ENCODE data around the gene HOXB6.

Gene HOXB6

GRCh38 chr17:48551214-48551555, 53.6 kb downstream of the HOXB6 start:
- DNase-seq: no peak

- DNase-seq: no peak
Measured at GRCh38 chr17:48550502-48551213, 54.1 kb downstream of the HOXB6 start.

- no peak for DNase-seq
Measured at GRCh38 chr17:48549914-48550501, 54.8 kb downstream of the HOXB6 start.

GRCh38 chr17:48549281-48549630, 55.5 kb downstream of the HOXB6 start:
- DNase-seq: no peak

GRCh38 chr17:48548523-48549280, 56.1 kb downstream of the HOXB6 start:
- no peak for DNase-seq

GRCh38 chr17:48547808-48548522, 56.8 kb downstream of the HOXB6 start:
- DNase-seq: peak; percentile 48

- no peak for DNase-seq
Measured at GRCh38 chr17:48546924-48547807, 57.6 kb downstream of the HOXB6 start.

- DNase-seq: no peak
Measured at GRCh38 chr17:48546137-48546923, 58.5 kb downstream of the HOXB6 start.

Data from CD4-positive, alpha-beta T cell treated with Interleukin-15 for 1 hour (primary cell).